Occipital lobe (tissue), 2 donors: Measurements from ENCODE around the gene UBE2E2. TPM values are rescaled to one million over a fixed set of nuclear protein-coding genes. Genes with fewer than 3 reads are reported as not detected.

Experiments
- DNase-seq: peaks from one replicate; lab custom pipeline; 2025; lab: John Stamatoyannopoulos, UW
- total RNA-seq: library from RNA; depleted of rRNA; stranded (reverse); fragments of >200 nt; gene quantifications from one replicate; pipeline ENCODE4 v1.2.3, GENCODE V29; 2014

The UBE2E2 gene
- total RNA-seq, 1 donor from 2014 or later, result 40.2 TPM

- no peak for DNase-seq
Measured at GRCh38 chr3:23275061-23275460, 71.9 kb downstream of the UBE2E2 start.

- no peak for DNase-seq
Measured at GRCh38 chr3:23275814-23276213, 72.7 kb downstream of the UBE2E2 start.

- DNase-seq, result no peak
Measured at GRCh38 chr3:23276913-23277658, 74.0 kb downstream of the UBE2E2 start.

- no peak for DNase-seq
Measured at GRCh38 chr3:23277688-23278087, 74.6 kb downstream of the UBE2E2 start.

- no peak for DNase-seq
Measured at GRCh38 chr3:23283625-23284024, 80.5 kb downstream of the UBE2E2 start.

GRCh38 chr3:23288286-23288685, 85.2 kb downstream of the UBE2E2 start:
- no peak for DNase-seq

- no peak for DNase-seq
Measured at GRCh38 chr3:23288715-23289114, 85.6 kb downstream of the UBE2E2 start.

GRCh38 chr3:23292432-23292831, 89.3 kb downstream of the UBE2E2 start:
- DNase-seq, result no peak

- no peak for DNase-seq
Measured at GRCh38 chr3:23294770-23295387, 91.8 kb downstream of the UBE2E2 start.

- no peak for DNase-seq
Measured at GRCh38 chr3:23301819-23302218, 98.7 kb downstream of the UBE2E2 start.

- DNase-seq, result no peak
Measured at GRCh38 chr3:23302271-23302670, 99.1 kb downstream of the UBE2E2 start.

GRCh38 chr3:23303601-23304217, 100.6 kb downstream of the UBE2E2 start:
- DNase-seq, result no peak

GRCh38 chr3:23304424-23304823, 101.3 kb downstream of the UBE2E2 start:
- DNase-seq, result no peak

- DNase-seq, result no peak
Measured at GRCh38 chr3:23308986-23309625, 106.0 kb downstream of the UBE2E2 start.

GRCh38 chr3:23312866-23313265, 109.7 kb downstream of the UBE2E2 start:
- DNase-seq, result no peak

- no peak for DNase-seq
Measured at GRCh38 chr3:23314981-23315762, 112.0 kb downstream of the UBE2E2 start.

- no peak for DNase-seq
Measured at GRCh38 chr3:23316924-23317323, 113.8 kb downstream of the UBE2E2 start.

GRCh38 chr3:23319366-23320312, 116.5 kb downstream of the UBE2E2 start:
- DNase-seq, result no peak

GRCh38 chr3:23320586-23321570, 117.8 kb downstream of the UBE2E2 start:
- no peak for DNase-seq
